Measurements from ENCODE around the gene HAPLN3. TPM values are rescaled to one million over a fixed set of nuclear protein-coding genes. Genes with fewer than 3 reads are reported as not detected.

Gene HAPLN3
- total RNA-seq, 1 experiment from 2014 or later, result 2.3 TPM

DNA sequence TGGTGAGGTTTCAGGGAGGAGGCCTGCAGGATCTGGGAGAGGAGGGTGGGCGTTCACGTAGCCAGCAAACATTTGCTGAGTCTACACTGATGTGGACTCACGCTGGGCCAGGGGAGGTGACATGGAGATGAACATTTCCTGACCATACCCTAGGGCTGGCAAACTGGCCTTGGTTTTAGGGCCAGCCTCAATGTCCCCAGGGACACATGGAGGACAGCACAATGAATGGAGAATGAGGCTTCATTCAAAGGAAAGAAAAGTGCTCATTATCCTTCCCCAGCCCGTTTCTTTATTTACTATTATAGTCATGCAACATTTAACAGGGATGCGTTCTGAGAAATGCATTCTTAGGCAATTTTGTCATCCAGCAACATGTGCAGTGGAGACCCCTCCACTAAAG, 65.3 kb downstream of the HAPLN3 start:
- DNase-seq (ENCODE audit: low spot score), result no peak

DNA sequence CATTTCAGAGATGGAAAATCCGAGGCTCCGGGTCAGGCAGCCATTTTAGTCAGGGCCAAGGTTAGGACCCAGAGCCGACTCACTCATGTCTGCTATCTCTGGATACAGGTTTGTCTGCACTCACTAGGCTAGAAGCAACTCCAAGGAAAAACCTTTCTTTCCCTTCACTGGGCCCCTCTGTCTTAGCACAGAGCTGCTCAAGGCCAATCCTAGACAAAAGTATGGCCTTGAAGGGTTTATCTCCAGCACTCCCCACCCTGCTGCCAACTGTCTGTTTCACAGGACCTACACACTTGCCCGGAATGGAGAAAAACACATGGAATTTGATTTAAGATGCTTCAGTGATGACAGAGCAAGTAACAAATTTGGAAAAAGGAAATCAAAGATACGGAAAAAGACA, 66.6 kb downstream of the HAPLN3 start:
- no peak for DNase-seq (ENCODE audit: low spot score)

Other genes with a start within 250 kb of the HAPLN3 start
- gene ACAN, start 92.1 kb downstream of the HAPLN3 start, total RNA-seq (2014; rRNA removed; shearing (Covaris generic)), result not detected in 2 replicates
- 27.0 and 38.1 TPM in 2 replicates for gene MFGE8, start 17.8 kb upstream of the HAPLN3 start, total RNA-seq (2014; rRNA removed; shearing (Covaris generic))
- 156 and 181 TPM in 2 replicates for gene ABHD2, start 192.9 kb upstream of the HAPLN3 start, total RNA-seq (2014; rRNA removed; shearing (Covaris generic))